Keratinocyte (primary cell): Measurements from ENCODE around the gene SLC49A4. TPM values are rescaled to one million over a fixed set of nuclear protein-coding genes. Genes with fewer than 3 reads are reported as not detected.

ENCODE experiments used
- DNase-seq: peaks from one replicate; pipeline ENCODE4 v3.0.0-alpha.2; 2011; ENCODE audit warnings: low read depth, missing footprints, low spot score
- FAIRE-seq: peaks from 2 replicates; lab custom pipeline; 2011; peaks lifted over from hg19 to GRCh38; lab: Jason Lieb, UNC
- H2AFZ ChIP-seq: 2 replicates; pipeline ENCODE4 v1.6.0; 2012; ENCODE audit warnings: low read length, control low read depth, inconsistent platforms; ENCODE audit not compliant: control insufficient read depth
- H3K27ac ChIP-seq: 2 replicates; pipeline ENCODE4 v1.5.1; 2011; ENCODE audit warnings: low read length; ENCODE audit not compliant: control insufficient read depth, insufficient read depth
- H3K27me3 ChIP-seq: 3 replicates; pipeline ENCODE4 v1.6.0; 2011; ENCODE audit warnings: low read length; ENCODE audit not compliant: control insufficient read depth, insufficient read depth; ENCODE audit errors: extremely low read depth
- H3K36me3 ChIP-seq, 2 experiments: 2 replicates in 1 of 2; 3 replicates in 1 of 2; pipeline ENCODE4 v1.5.1; 2011; ENCODE audit warnings: low read length in 2 of 2, mild to moderate bottlenecking in 1 of 2; ENCODE audit not compliant: control insufficient read depth in 2 of 2, insufficient read depth in 2 of 2; ENCODE audit errors: extremely low read depth in 1 of 2
- H3K4me1 ChIP-seq: 3 replicates; pipeline ENCODE4 v1.5.1; 2011; ENCODE audit warnings: low read length; ENCODE audit not compliant: control insufficient read depth, insufficient read depth; ENCODE audit errors: extremely low read depth
- H3K4me2 ChIP-seq: 3 replicates; pipeline ENCODE4 v1.6.0; 2011; ENCODE audit warnings: low read depth, low read length; ENCODE audit not compliant: control insufficient read depth, insufficient read depth; ENCODE audit errors: extremely low read depth
- H3K4me3 ChIP-seq, 3 experiments: fragments of 200-600 bp in 1 of 3; sonication (generic) in 1 of 3; 2 replicates in 2 of 3; 3 replicates in 1 of 3; pipeline ENCODE4 v1.5.1; 2011 to 2016; ENCODE audit warnings: low read length in 3 of 3, mild to moderate bottlenecking in 3 of 3, control low read depth in 2 of 3, inconsistent platforms in 1 of 3, low read depth in 1 of 3, mixed read lengths in 1 of 3, mixed run types in 1 of 3, moderate library complexity in 1 of 3; ENCODE audit not compliant: control insufficient read depth in 2 of 3, insufficient read depth in 2 of 3; ENCODE audit errors: extremely low read depth in 1 of 3
- H3K79me2 ChIP-seq: 2 replicates; pipeline ENCODE4 v1.6.0; 2012; ENCODE audit warnings: low read length; ENCODE audit not compliant: control insufficient read depth, insufficient read depth
- H3K9ac ChIP-seq: 3 replicates; pipeline ENCODE4 v1.6.0; 2011; ENCODE audit warnings: low read length; ENCODE audit not compliant: control insufficient read depth, insufficient read depth; ENCODE audit errors: extremely low read depth
- H3K9me1 ChIP-seq: 3 replicates; pipeline ENCODE4 v1.6.0; 2011; ENCODE audit warnings: low read length; ENCODE audit not compliant: control insufficient read depth, insufficient read depth; ENCODE audit errors: extremely low read depth
- H3K9me3 ChIP-seq: 2 replicates; pipeline ENCODE4 v1.5.1; 2012; ENCODE audit warnings: low read depth, low read length; ENCODE audit not compliant: control insufficient read depth
- H4K20me1 ChIP-seq: 3 replicates; pipeline ENCODE4 v1.6.0; 2011; ENCODE audit warnings: low read length; ENCODE audit not compliant: control insufficient read depth, insufficient read depth; ENCODE audit errors: extremely low read depth
- CTCF ChIP-seq, 3 experiments: IDR thresholded peaks in 1 of 3; conservative IDR thresholded peaks in 1 of 3; optimal IDR thresholded peaks in 1 of 3; 2 replicates in 2 of 3; 3 replicates in 1 of 3; pipeline versions ENCODE3 to v1.5.1; 2011; ENCODE audit warnings: low read length in 3 of 3, mild to moderate bottlenecking in 3 of 3, moderate library complexity in 2 of 3, control low read depth in 1 of 3, inconsistent platforms in 1 of 3; ENCODE audit not compliant: insufficient read depth in 2 of 3; ENCODE audit errors: extremely low read depth in 1 of 3
- EZH2 ChIP-seq: IDR thresholded peaks from one replicate; pipeline ENCODE4 v1.6.1; 2012; ENCODE audit warnings: inconsistent platforms, mild to moderate bottlenecking, low read length, moderate library complexity
- dilution Hi-C: fragments of 300-500 bp; cut with MboI; formaldehyde crosslinking; loops from one replicate; pipeline ENCODE4 v1.7.0; 2020; ENCODE audit warnings: low sequenced_read_pairs; ENCODE audit not compliant: extremely low pct_ligation_motif_present
- polyA plus RNA-seq, 5 experiments: library from polyadenylated mRNA; depleted of rRNA in 3 of 5; stranded (reverse) in 3 of 5; stranded (forward) in 1 of 5; unstranded in 1 of 5; fragments of >200 nt; gene quantifications; 1 replicate in 1 of 5; 2 replicates in 3 of 5; 3 replicates in 1 of 5; pipeline versions ENCODE4 v1.2.1 to v1.2.3, GENCODE V29; 2011 to 2012; ENCODE audit warnings: missing spikeins in 2 of 5, low read depth in 1 of 5, low replicate concordance in 1 of 5

Gene SLC49A4
- polyA plus RNA-seq, 1 donor (not counting 4 experiments of a cell fraction or from before 2014, with no cell fraction given) = 18.2 TPM

DNA sequence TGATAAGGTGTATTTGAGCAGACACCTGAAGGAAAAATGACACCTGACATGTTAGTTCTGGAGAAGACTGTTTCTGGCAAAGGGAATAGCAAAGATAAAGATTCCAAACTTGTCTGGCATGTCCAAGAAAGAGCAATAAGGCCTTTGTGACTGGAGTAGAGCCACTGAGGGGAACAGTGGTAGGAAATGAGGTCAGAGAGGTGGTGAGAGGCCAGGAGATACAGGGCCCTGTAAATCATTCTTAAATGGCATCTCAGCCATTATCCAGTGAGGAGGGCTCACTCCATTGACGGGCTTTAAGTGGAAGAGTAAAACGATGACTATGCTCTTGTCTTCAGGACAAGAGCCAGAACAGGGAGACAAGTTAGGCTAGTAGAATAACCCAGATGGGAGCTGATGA is 4.5 kb downstream of the SLC49A4 start:
- H3K9me1 ChIP-seq = no peaks in the 10 kb centered on the region
- peaks cover 41% of the 10 kb centered on the region for H3K4me1 ChIP-seq
- H3K4me3 ChIP-seq = no peak overlapping the region
- dilution Hi-C loops = no loop called here
- TF ChIP-seq CTCF (optimal IDR thresholded peaks at IDR 0.05 in 1 of 3, IDR thresholded peaks at IDR 0.05 in 1 of 3, conservative IDR thresholded peaks at IDR 0.05 in 1 of 3; ENCODE audit: extremely low read depth in 1 of 3, insufficient read depth in 2 of 3, low read length in 3 of 3) = no peak
- no peak for TF ChIP-seq EZH2
- DNase-seq (no peak), FAIRE-seq (no peak)
- H2AFZ ChIP-seq = no peak overlapping the region
- peaks cover 9% of the 10 kb centered on the region for H3K79me2 ChIP-seq
- H3K9ac ChIP-seq = no peak overlapping the region
- H4K20me1 ChIP-seq = no peaks in the 10 kb centered on the region
- no peaks in the 10 kb centered on the region for H3K27me3 ChIP-seq
- H3K36me3 ChIP-seq = no peaks in the 10 kb centered on the region
- no peak overlapping the region for H3K4me2 ChIP-seq
- no peak overlapping the region for H3K27ac ChIP-seq
- H3K9me3 ChIP-seq = no peaks in the 10 kb centered on the region

DNA sequence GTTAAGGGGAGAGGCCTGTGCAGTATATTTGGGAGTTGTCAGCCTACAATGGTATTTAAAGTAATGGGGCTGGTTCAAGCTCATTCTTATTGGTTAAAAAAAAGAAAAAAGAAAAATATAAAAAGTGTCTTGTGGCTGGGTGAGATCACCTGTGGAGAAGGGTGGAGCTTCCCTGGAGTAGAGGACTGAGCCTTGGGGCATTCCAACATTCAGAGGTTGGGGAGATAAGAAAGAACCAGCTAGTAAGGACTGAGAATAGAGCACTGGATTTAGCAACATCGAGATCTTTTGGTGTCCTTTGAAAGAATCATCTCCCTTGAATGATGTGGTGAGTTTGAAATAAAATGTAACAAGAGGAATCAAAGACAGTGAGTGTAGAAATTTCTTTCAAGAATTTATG is 5.2 kb downstream of the SLC49A4 start:
- no peak overlapping the region for H2AFZ ChIP-seq
- H3K4me1 ChIP-seq = peaks cover 40% of the 10 kb centered on the region
- TF ChIP-seq EZH2 (no peak), CTCF (optimal IDR thresholded peaks at IDR 0.05 in 1 of 3, IDR thresholded peaks at IDR 0.05 in 1 of 3, conservative IDR thresholded peaks at IDR 0.05 in 1 of 3; ENCODE audit: extremely low read depth in 1 of 3, insufficient read depth in 2 of 3, low read length in 3 of 3) (no peak)
- H3K27ac ChIP-seq = peak overlapping the region; percentile 53
- H4K20me1 ChIP-seq = no peaks in the 10 kb centered on the region
- DNase-seq = no peak
- no peak overlapping the region for H3K4me3 ChIP-seq
- dilution Hi-C loops = no loop called here
- no peaks in the 10 kb centered on the region for H3K27me3 ChIP-seq
- peak overlapping the region; percentile 31 for H3K4me2 ChIP-seq
- H3K79me2 ChIP-seq = peaks cover 9% of the 10 kb centered on the region
- no peaks in the 10 kb centered on the region for H3K9me3 ChIP-seq
- H3K9ac ChIP-seq = no peak overlapping the region
- H3K36me3 ChIP-seq = no peaks in the 10 kb centered on the region
- peak; percentile 64 for FAIRE-seq
- no peaks in the 10 kb centered on the region for H3K9me1 ChIP-seq
